Activated CD4-positive, alpha-beta T cell treated with anti-CD3 and anti-CD28 coated beads for 4 hours (primary cell): ENCODE measurements around the gene C16orf87.

Experiments
- DNase-seq, 2 donors: peaks; one replicate each; pipeline ENCODE4 v3.0.0-alpha.2; 2020

Gene C16orf87

GRCh38 chr16:46843898-46844642 is 13.1 kb upstream of the C16orf87 start:
- no peak for DNase-seq

- DNase-seq, result no peak
These were observed 11.4 kb upstream of the C16orf87 start for GRCh38 chr16:46842192-46842895.

GRCh38 chr16:46839986-46840443 is 9.0 kb upstream of the C16orf87 start:
- no peak for DNase-seq

- DNase-seq, result no peak
These were observed 5.9 kb upstream of the C16orf87 start for GRCh38 chr16:46836534-46837530.

- DNase-seq, result no peak
These were observed 2.5 kb upstream of the C16orf87 start for GRCh38 chr16:46833460-46833800.

GRCh38 chr16:46832757-46833459 is 1.9 kb upstream of the C16orf87 start:
- DNase-seq, result no peak

GRCh38 chr16:46830417-46830901 is 521 bp downstream of the C16orf87 start:
- peak; percentile 33 to 34 for DNase-seq

- no peak for DNase-seq
These were observed 2.0 kb downstream of the C16orf87 start for GRCh38 chr16:46828943-46829342.

GRCh38 chr16:46828292-46828691 is 2.7 kb downstream of the C16orf87 start:
- DNase-seq, result no peak

- DNase-seq, result no peak
These were observed 4.3 kb downstream of the C16orf87 start for GRCh38 chr16:46826631-46827030.

- no peak for DNase-seq
These were observed 8.7 kb downstream of the C16orf87 start for GRCh38 chr16:46822270-46822669.

- no peak for DNase-seq
These were observed 13.0 kb downstream of the C16orf87 start for GRCh38 chr16:46817961-46818360.

- no peak for DNase-seq
These were observed 16.2 kb downstream of the C16orf87 start for GRCh38 chr16:46814790-46815189.

GRCh38 chr16:46813611-46814010 is 17.4 kb downstream of the C16orf87 start:
- no peak for DNase-seq

- DNase-seq, result no peak
These were observed 18.0 kb downstream of the C16orf87 start for GRCh38 chr16:46812781-46813540.

- no peak for DNase-seq
These were observed 19.3 kb downstream of the C16orf87 start for GRCh38 chr16:46811682-46812081.

GRCh38 chr16:46808997-46809396 is 22.0 kb downstream of the C16orf87 start:
- DNase-seq, result no peak

- DNase-seq, result no peak
These were observed 23.6 kb downstream of the C16orf87 start for GRCh38 chr16:46807336-46807735.

GRCh38 chr16:46803373-46803772 is 27.6 kb downstream of the C16orf87 start:
- no peak for DNase-seq

- DNase-seq, result no peak
These were observed 29.4 kb downstream of the C16orf87 start for GRCh38 chr16:46801428-46802049.

- no peak for DNase-seq
These were observed 30.5 kb downstream of the C16orf87 start for GRCh38 chr16:46800494-46800893.
